Ovary (tissue), 3 donors: ENCODE results near the gene NECAB2.

Source experiments
- EP300 ChIP-seq: sonication (generic); formaldehyde crosslinking; IDR thresholded peaks from one replicate; pipeline ENCODE4 v1.6.1; 2017; ENCODE audit warnings: antibody characterized with exemption
- POLR2A ChIP-seq: fragments of 450-650 bp; IDR thresholded peaks from one replicate; pipeline ENCODE4 v1.6.1; 2017; ENCODE audit warnings: antibody characterized with exemption, mild to moderate bottlenecking, moderate library complexity
- TF ChIP-seq, protein P1 (sequence below), 3 donors: fragments of 450-650 bp in 2 of 3; fragments of 200-600 bp in 1 of 3; IDR thresholded peaks; one replicate each; pipeline versions ENCODE4 v1.5.1 to v1.8.0; 2016 to 2022; ENCODE audit warnings: antibody characterized with exemption in 3 of 3, mild to moderate bottlenecking in 1 of 3
- donor health status: DM: no; HTN: no; CAD: no.

DNA sequence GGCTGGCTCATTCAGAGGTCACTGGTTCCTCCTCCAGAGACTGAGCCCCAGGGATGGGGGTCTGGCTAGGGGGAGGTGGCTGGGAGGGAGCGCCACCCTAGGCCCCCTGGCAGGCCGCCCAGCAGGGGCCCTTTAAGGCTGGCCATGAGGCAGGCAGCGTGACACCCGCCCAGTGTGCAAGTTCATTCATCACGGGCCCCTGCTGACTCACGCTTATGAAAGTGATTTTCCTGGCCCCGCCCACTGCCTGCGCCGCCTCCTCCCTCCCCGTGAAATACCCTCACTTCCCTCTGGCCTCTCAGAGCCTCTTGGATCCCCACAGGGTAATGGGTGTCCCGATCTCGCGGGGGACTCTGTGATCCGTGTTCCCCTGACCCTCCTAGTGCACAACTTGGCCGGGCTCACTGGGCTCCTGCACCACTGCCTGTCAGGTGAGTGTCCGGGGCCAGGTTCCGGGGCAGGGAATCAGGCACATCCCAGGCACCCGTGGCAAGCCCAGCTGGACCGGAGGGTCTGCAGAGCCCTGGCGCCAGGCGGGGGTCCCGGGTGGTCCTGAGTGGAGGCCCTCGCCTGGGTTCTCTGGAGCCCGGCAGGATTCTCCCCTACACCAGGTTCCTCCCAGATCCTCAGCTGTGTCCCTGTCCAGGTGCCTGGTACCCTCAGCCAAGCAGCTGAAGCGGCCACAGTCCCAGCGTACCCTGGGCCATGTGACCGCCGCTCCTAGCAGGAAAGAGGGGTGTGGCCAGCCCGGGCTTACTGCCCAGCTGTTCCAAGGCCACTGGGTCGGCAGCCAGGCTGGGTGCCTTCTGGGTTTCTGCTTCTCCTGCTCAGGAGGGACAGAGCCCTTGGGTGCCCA is 14.9 kb upstream of the NECAB2 start, which contains the start of gene OSGIN1:
- TF ChIP-seq, protein P1, sequence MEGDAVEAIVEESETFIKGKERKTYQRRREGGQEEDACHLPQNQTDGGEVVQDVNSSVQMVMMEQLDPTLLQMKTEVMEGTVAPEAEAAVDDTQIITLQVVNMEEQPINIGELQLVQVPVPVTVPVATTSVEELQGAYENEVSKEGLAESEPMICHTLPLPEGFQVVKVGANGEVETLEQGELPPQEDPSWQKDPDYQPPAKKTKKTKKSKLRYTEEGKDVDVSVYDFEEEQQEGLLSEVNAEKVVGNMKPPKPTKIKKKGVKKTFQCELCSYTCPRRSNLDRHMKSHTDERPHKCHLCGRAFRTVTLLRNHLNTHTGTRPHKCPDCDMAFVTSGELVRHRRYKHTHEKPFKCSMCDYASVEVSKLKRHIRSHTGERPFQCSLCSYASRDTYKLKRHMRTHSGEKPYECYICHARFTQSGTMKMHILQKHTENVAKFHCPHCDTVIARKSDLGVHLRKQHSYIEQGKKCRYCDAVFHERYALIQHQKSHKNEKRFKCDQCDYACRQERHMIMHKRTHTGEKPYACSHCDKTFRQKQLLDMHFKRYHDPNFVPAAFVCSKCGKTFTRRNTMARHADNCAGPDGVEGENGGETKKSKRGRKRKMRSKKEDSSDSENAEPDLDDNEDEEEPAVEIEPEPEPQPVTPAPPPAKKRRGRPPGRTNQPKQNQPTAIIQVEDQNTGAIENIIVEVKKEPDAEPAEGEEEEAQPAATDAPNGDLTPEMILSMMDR (IDR thresholded peaks at IDR 0.05), result peak in 1 of 3 donors; percentile 28
- TF ChIP-seq EP300 (no peak), POLR2A (peak; percentile 79)
